Neural cell (in vitro differentiated cells): ENCODE data around the gene COPS6. TPM values are rescaled to one million over a fixed set of nuclear protein-coding genes. Genes with fewer than 3 reads are reported as not detected.

Experiments used
- H2AFZ ChIP-seq: fragments of 200-600, 300-800 bp; sonication (generic), shearing (Covaris generic); 2 replicates; pipeline ENCODE4 v1.6.0; 2014; ENCODE audit warnings: low read depth, mild to moderate bottlenecking, antibody characterized with exemption, low read length, moderate library complexity
- H3F3A ChIP-seq: fragments of 200-600 bp; shearing (Covaris generic); 2 replicates; pipeline ENCODE4 v1.6.1; 2016; ENCODE audit warnings: mild to moderate bottlenecking, moderate library complexity, mixed read lengths, antibody characterized with exemption, low read length; ENCODE audit not compliant: insufficient read depth, poor library complexity, severe bottlenecking
- H3K27ac ChIP-seq: fragments of 200-600, 300-800 bp; sonication (generic), shearing (Covaris generic); 2 replicates; pipeline ENCODE4 v1.5.1; 2014; ENCODE audit warnings: mild to moderate bottlenecking, low read length, moderate library complexity
- H3K27me3 ChIP-seq: fragments of 300-800, 200-600 bp; sonication (generic), shearing (Covaris generic); 2 replicates; pipeline ENCODE4 v1.6.0; 2014; ENCODE audit warnings: mild to moderate bottlenecking, low read depth, low read length, moderate library complexity; ENCODE audit not compliant: insufficient read depth
- H3K36me3 ChIP-seq: fragments of 300-800, 200-600 bp; sonication (generic), shearing (Covaris generic); 2 replicates; pipeline ENCODE4 v1.5.1; 2014; ENCODE audit warnings: mild to moderate bottlenecking, antibody characterized with exemption, low read length, moderate library complexity; ENCODE audit not compliant: insufficient read depth
- H3K4me2 ChIP-seq: fragments of 300-800, 200-600 bp; sonication (generic), shearing (Covaris generic); 2 replicates; pipeline ENCODE4 v1.6.0; 2014; ENCODE audit warnings: mild to moderate bottlenecking, low read length
- H3K4me3 ChIP-seq: fragments of 300-800, 200-600 bp; sonication (generic), shearing (Covaris generic); 2 replicates; pipeline ENCODE4 v1.5.1; 2014; ENCODE audit warnings: mild to moderate bottlenecking, low read length, moderate library complexity
- H3K79me2 ChIP-seq: fragments of 200-600 bp; shearing (Covaris generic); replicated peaks from 2 replicates; pipeline ENCODE4 v1.6.0; 2014; ENCODE audit warnings: mild to moderate bottlenecking, low read length, moderate library complexity; ENCODE audit not compliant: insufficient read depth
- H3K9ac ChIP-seq: fragments of 300-800, 200-600 bp; sonication (generic), shearing (Covaris generic); 2 replicates; pipeline ENCODE4 v1.6.1; 2016; ENCODE audit warnings: mild to moderate bottlenecking, low read length, mixed read lengths
- H3K9me2 ChIP-seq: fragments of 200-600 bp; shearing (Covaris generic); 2 replicates; pipeline ENCODE4 v1.6.1; 2016; ENCODE audit warnings: mild to moderate bottlenecking, low read length, mixed read lengths; ENCODE audit not compliant: insufficient read depth
- H3K9me3 ChIP-seq: fragments of 200-600, 300-800 bp; sonication (generic), shearing (Covaris generic); 2 replicates; pipeline ENCODE4 v1.6.1; 2016; ENCODE audit warnings: mild to moderate bottlenecking, mixed run types, low read length, moderate library complexity, mixed read lengths
- H4K20me1 ChIP-seq: fragments of 200-600 bp; shearing (Covaris generic); 2 replicates; pipeline ENCODE4 v1.6.1; 2016; ENCODE audit warnings: mild to moderate bottlenecking, mixed run types; ENCODE audit not compliant: insufficient read depth
- EP300 ChIP-seq: fragments of 450-650 bp; conservative IDR thresholded peaks from 2 replicates; pipeline ENCODE4 v1.6.1; 2014; ENCODE audit warnings: antibody characterized with exemption, mild to moderate bottlenecking, moderate library complexity; ENCODE audit not compliant: poor library complexity, severe bottlenecking
- EZH2 ChIP-seq: fragments of 200-600, 300-800 bp; shearing (Covaris generic), sonication (generic); IDR thresholded peaks from 2 replicates; pipeline ENCODE4 v1.6.1; 2014; ENCODE audit warnings: antibody characterized with exemption, low read length, borderline replicate concordance, mild to moderate bottlenecking; ENCODE audit not compliant: insufficient read depth, poor library complexity, severe bottlenecking
- MXI1 ChIP-seq: fragments of 450-650 bp; conservative IDR thresholded peaks from 2 replicates; pipeline ENCODE4 v1.6.1; 2014; ENCODE audit warnings: antibody characterized with exemption, mild to moderate bottlenecking; ENCODE audit not compliant: poor library complexity, severe bottlenecking
- POLR2AphosphoS5 ChIP-seq: IDR thresholded peaks from 2 replicates; pipeline ENCODE4 v1.6.1; 2012
- RAD21 ChIP-seq: fragments of 450-650 bp; conservative IDR thresholded peaks from 2 replicates; pipeline ENCODE4 v1.6.1; 2014; ENCODE audit warnings: antibody characterized with exemption, mild to moderate bottlenecking, moderate library complexity
- SMC3 ChIP-seq: fragments of 450-650 bp; conservative IDR thresholded peaks from 2 replicates; pipeline ENCODE4 v1.6.1; 2014; ENCODE audit warnings: antibody characterized with exemption, mild to moderate bottlenecking, moderate library complexity; ENCODE audit not compliant: poor library complexity
- TAF1 ChIP-seq: IDR thresholded peaks from 2 replicates; pipeline ENCODE4 v1.6.1; 2012; ENCODE audit warnings: low read depth
- polyA plus RNA-seq: library from polyadenylated mRNA; depleted of rRNA; stranded (reverse); fragments of >200 nt; gene quantifications from 2 replicates; pipeline ENCODE4 v1.2.3, GENCODE V29; 2014
- TF ChIP-seq, protein P1 (sequence below): IDR thresholded peaks from 2 replicates; pipeline ENCODE4 v1.6.1; 2012; ENCODE audit warnings: borderline replicate concordance
- TF ChIP-seq, protein P2 (sequence below): fragments of 450-650 bp; IDR thresholded peaks from 2 replicates; pipeline ENCODE4 v1.5.1; 2014; ENCODE audit warnings: antibody characterized with exemption, mild to moderate bottlenecking, moderate library complexity; ENCODE audit not compliant: poor library complexity, severe bottlenecking

The COPS6 gene
- polyA plus RNA-seq, 1 donor from 2014 or later: 57.1 TPM

DNA sequence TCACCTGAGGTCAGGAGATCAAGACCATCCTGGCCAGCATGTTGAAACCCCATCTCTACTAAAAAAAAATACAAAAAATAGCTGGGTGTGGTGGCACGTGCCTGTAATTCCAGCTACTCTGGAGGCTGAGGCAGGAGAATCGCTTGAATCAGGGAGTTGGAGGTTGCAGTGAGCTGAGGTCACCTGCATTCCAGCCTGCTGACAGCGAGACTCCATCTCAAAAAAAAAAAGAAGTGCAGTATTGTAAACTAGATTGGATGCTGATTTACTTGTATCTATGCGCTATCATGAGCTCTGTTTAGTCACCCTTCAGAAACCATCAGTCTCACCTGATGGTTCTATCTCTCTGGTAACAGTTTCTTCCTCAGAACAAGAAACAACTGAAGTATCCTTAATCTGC, 25.4 kb upstream of the COPS6 start:
- H3K36me3 ChIP-seq: peaks cover under 1% of the 10 kb centered on the region

DNA sequence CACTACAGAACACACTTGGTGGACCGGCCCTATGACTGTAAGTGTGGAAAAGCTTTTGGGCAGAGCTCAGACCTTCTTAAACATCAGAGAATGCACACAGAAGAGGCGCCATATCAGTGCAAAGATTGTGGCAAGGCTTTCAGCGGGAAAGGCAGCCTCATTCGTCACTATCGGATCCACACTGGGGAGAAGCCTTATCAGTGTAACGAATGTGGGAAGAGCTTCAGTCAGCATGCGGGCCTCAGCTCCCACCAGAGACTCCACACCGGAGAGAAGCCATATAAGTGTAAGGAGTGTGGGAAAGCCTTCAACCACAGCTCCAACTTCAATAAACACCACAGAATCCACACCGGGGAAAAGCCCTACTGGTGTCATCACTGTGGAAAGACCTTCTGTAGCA, 24.6 kb upstream of the COPS6 start:
- H3F3A ChIP-seq: no peaks in the 10 kb centered on the region
- no peaks in the 10 kb centered on the region for H4K20me1 ChIP-seq
- no peaks in the 10 kb centered on the region for H3K36me3 ChIP-seq

More for the DNA sequence above, 25.4 kb upstream of the COPS6 start:
- TF ChIP-seq EZH2: no peak
- TF ChIP-seq RAD21: no peak
- TF ChIP-seq POLR2AphosphoS5: no peak
- no peak for TF ChIP-seq TAF1
- TF ChIP-seq, protein P1, sequence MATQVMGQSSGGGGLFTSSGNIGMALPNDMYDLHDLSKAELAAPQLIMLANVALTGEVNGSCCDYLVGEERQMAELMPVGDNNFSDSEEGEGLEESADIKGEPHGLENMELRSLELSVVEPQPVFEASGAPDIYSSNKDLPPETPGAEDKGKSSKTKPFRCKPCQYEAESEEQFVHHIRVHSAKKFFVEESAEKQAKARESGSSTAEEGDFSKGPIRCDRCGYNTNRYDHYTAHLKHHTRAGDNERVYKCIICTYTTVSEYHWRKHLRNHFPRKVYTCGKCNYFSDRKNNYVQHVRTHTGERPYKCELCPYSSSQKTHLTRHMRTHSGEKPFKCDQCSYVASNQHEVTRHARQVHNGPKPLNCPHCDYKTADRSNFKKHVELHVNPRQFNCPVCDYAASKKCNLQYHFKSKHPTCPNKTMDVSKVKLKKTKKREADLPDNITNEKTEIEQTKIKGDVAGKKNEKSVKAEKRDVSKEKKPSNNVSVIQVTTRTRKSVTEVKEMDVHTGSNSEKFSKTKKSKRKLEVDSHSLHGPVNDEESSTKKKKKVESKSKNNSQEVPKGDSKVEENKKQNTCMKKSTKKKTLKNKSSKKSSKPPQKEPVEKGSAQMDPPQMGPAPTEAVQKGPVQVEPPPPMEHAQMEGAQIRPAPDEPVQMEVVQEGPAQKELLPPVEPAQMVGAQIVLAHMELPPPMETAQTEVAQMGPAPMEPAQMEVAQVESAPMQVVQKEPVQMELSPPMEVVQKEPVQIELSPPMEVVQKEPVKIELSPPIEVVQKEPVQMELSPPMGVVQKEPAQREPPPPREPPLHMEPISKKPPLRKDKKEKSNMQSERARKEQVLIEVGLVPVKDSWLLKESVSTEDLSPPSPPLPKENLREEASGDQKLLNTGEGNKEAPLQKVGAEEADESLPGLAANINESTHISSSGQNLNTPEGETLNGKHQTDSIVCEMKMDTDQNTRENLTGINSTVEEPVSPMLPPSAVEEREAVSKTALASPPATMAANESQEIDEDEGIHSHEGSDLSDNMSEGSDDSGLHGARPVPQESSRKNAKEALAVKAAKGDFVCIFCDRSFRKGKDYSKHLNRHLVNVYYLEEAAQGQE: no peak
- TF ChIP-seq, protein P2, sequence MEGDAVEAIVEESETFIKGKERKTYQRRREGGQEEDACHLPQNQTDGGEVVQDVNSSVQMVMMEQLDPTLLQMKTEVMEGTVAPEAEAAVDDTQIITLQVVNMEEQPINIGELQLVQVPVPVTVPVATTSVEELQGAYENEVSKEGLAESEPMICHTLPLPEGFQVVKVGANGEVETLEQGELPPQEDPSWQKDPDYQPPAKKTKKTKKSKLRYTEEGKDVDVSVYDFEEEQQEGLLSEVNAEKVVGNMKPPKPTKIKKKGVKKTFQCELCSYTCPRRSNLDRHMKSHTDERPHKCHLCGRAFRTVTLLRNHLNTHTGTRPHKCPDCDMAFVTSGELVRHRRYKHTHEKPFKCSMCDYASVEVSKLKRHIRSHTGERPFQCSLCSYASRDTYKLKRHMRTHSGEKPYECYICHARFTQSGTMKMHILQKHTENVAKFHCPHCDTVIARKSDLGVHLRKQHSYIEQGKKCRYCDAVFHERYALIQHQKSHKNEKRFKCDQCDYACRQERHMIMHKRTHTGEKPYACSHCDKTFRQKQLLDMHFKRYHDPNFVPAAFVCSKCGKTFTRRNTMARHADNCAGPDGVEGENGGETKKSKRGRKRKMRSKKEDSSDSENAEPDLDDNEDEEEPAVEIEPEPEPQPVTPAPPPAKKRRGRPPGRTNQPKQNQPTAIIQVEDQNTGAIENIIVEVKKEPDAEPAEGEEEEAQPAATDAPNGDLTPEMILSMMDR: no peak
- TF ChIP-seq MXI1: no peak
- TF ChIP-seq EP300: no peak
- TF ChIP-seq SMC3: no peak
- H2AFZ ChIP-seq: no peak overlapping the region
- H3K9me3 ChIP-seq: no peaks in the 10 kb centered on the region
- no peak overlapping the region for H3K27ac ChIP-seq
- no peak overlapping the region for H3K4me2 ChIP-seq
- H3K79me2 ChIP-seq: no peaks in the 10 kb centered on the region
- no peaks in the 10 kb centered on the region for H4K20me1 ChIP-seq
- H3F3A ChIP-seq: no peaks in the 10 kb centered on the region
- no peak overlapping the region for H3K9ac ChIP-seq
- no peaks in the 10 kb centered on the region for H3K9me2 ChIP-seq
- no peaks in the 10 kb centered on the region for H3K27me3 ChIP-seq
- H3K4me3 ChIP-seq: no peak overlapping the region

More for the DNA sequence above, 24.6 kb upstream of the COPS6 start:
- Histone ChIP-seq H3K9me2 (no peaks in the 10 kb centered on the region), H3K4me2 (no peak overlapping the region), H3K4me3 (no peak overlapping the region), H3K9ac (no peak overlapping the region), H3K9me3 (no peaks in the 10 kb centered on the region), H2AFZ (no peak overlapping the region), H3K79me2 (no peaks in the 10 kb centered on the region), H3K27ac (no peak overlapping the region), H3K27me3 (no peaks in the 10 kb centered on the region)
- TF ChIP-seq POLR2AphosphoS5 (no peak), MXI1 (no peak), EZH2 (no peak), SMC3 (no peak), RAD21 (no peak)
- TF ChIP-seq, protein P1: no peak
- TF ChIP-seq, protein P2: no peak
